ENCODE results near the gene PAFAH2.

GRCh38 chr1:25978403-25978802 is 19.5 kb downstream of the PAFAH2 start:
- TF ChIP-seq POLR2A (IDR thresholded peaks at IDR 0.05) (no peak), CTCF (IDR thresholded peaks at IDR 0.05) (no peak)
